Stomach (tissue), 4 donors: ENCODE results near the gene PCSK2.

ENCODE experiments used
- POLR2A ChIP-seq, 4 donors: fragments of 450-650 bp; IDR thresholded peaks; one replicate each; pipeline ENCODE4 v1.6.1; 2016; ENCODE audit warnings: antibody characterized with exemption in 4 of 4, control low read depth in 2 of 4, mild to moderate bottlenecking in 1 of 4, moderate library complexity in 1 of 4
- POLR2AphosphoS5 ChIP-seq, 3 donors: sonication (generic); formaldehyde crosslinking; IDR thresholded peaks; one replicate each; pipeline ENCODE4 v1.6.1; 2016; ENCODE audit warnings: antibody characterized with exemption in 3 of 3
- TF ChIP-seq, protein P1 (sequence below), 7 experiments: fragments of 450-650 bp in 4 of 7; fragments of 200-600 bp in 3 of 7; sonication (generic) in 3 of 7; IDR thresholded peaks; one replicate each; pipeline ENCODE4 v1.5.1; 2016 to 2019; ENCODE audit warnings: antibody characterized with exemption in 7 of 7, control low read depth in 2 of 7, mild to moderate bottlenecking in 1 of 7

DNA sequence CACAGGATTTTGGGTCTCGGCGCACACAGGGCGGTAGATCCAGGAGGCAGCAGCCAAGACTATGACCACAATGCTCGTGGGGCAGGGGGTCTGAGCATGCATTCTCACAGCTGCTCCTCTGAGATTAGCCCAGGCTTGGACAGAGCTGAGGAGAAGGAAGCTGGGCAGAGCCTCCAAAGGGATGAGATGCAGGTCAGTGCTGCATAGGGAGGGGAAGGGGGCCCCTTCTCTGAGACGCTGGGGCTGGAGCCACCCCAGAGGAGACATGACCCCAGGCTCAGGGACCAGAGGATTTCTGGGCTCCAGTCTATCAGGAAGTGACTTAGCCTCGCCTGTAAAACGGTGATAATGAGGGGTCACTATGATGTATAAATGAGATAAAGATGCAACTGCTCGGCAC, 210.4 kb downstream of the PCSK2 start:
- no peak for TF ChIP-seq POLR2A (IDR thresholded peaks at IDR 0.05)
- TF ChIP-seq, protein P1, sequence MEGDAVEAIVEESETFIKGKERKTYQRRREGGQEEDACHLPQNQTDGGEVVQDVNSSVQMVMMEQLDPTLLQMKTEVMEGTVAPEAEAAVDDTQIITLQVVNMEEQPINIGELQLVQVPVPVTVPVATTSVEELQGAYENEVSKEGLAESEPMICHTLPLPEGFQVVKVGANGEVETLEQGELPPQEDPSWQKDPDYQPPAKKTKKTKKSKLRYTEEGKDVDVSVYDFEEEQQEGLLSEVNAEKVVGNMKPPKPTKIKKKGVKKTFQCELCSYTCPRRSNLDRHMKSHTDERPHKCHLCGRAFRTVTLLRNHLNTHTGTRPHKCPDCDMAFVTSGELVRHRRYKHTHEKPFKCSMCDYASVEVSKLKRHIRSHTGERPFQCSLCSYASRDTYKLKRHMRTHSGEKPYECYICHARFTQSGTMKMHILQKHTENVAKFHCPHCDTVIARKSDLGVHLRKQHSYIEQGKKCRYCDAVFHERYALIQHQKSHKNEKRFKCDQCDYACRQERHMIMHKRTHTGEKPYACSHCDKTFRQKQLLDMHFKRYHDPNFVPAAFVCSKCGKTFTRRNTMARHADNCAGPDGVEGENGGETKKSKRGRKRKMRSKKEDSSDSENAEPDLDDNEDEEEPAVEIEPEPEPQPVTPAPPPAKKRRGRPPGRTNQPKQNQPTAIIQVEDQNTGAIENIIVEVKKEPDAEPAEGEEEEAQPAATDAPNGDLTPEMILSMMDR (IDR thresholded peaks at IDR 0.05) = no peak
- TF ChIP-seq POLR2AphosphoS5 (IDR thresholded peaks at IDR 0.05) = no peak
